Mesothelial cell of epicardium (in vitro differentiated cells): ENCODE data around the gene THBS3. TPM values are rescaled to one million over a fixed set of nuclear protein-coding genes. Genes with fewer than 3 reads are reported as not detected.
"Not testable (repeated sequence)": the region's sequence is repeated elsewhere in the genome, so short reads cannot be mapped to it uniquely, and the experiment has no call there.

Experiments used
- DNase-seq, 2 experiments: peaks; one replicate each; pipeline ENCODE4 v3.0.0; 2021; ENCODE audit warnings: low spot score in 2 of 2; ENCODE audit not compliant: unreplicated experiment in 2 of 2
- H3K27ac Mint-ChIP-seq: 2 replicates; pipeline ENCODE4 v1.8.0; 2021; ENCODE audit warnings: mixed read lengths
- H3K27me3 Mint-ChIP-seq: 2 replicates; pipeline ENCODE4 v1.8.0; 2021; ENCODE audit warnings: low read depth, mixed read lengths
- H3K36me3 Mint-ChIP-seq: 2 replicates; pipeline ENCODE4 v1.8.0; 2021; ENCODE audit warnings: mixed read lengths
- H3K4me1 Mint-ChIP-seq: 2 replicates; pipeline ENCODE4 v1.8.0; 2021; ENCODE audit warnings: mixed read lengths
- H3K4me3 Mint-ChIP-seq: 2 replicates; pipeline ENCODE4 v1.8.0; 2021; ENCODE audit warnings: mild to moderate bottlenecking, moderate library complexity, mixed read lengths
- H3K9me3 Mint-ChIP-seq: 2 replicates; pipeline ENCODE4 v1.8.0; 2021; ENCODE audit warnings: mixed read lengths
- total RNA-seq: library from RNA; stranded (reverse); gene quantifications from 3 replicates; pipeline ENCODE4 v1.2.1, GENCODE V29; 2021
- TF ChIP-seq, protein P1 (sequence below): fragments of 200-600 bp; sonication (generic); IDR thresholded peaks from one replicate; pipeline ENCODE4 v1.5.0; 2021; ENCODE audit warnings: antibody characterized with exemption; ENCODE audit not compliant: unreplicated experiment

THBS3 gene
- total RNA-seq, 1 donor from 2014 or later: 54.0 TPM

DNA sequence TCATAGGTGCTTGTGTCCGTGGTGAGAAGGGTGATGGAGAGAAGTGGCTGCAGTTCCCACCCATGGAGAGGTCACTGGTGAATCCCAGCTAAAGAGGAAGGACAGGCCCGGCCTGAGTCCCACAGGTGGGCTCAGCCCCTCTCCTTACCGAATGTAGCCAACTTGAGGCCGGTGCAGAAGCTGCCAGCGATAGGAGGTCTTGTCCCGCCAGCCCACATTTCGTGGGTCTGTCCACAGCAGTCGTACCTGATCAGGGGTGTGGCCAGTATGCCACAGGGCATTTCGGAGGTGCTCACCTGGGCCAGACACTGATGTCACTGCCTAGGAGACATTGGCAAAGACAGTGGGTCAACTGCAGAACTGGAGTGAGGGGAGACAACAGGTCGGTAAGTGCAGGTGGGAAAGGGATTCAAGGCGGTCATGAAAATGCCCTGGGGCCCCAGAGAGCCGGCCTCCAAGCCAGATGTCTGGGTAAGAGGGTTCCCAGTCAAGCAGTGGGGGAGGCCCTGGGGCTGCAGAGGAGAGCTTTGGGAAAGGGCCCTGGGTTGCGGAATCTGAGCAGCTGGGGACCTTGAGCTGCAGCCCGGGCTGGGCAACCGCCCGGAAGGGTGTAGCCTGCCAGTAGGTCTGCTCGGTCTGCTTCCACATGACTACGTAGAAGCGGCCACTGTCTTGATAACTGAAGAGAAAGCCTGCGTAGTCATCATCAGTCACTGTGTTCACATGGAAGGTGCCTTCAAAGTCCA is 10.6 kb downstream of the THBS3 start:
- Mint-ChIP-seq H3K27me3 (no peaks in the 10 kb centered on the region), H3K36me3 (peaks cover 5% of the 10 kb centered on the region), H3K27ac (no peak overlapping the region), H3K9me3 (no peaks in the 10 kb centered on the region), H3K4me1 (peaks cover 24% of the 10 kb centered on the region), H3K4me3 (no peak overlapping the region)
- no peak for DNase-seq
- TF ChIP-seq, protein P1, sequence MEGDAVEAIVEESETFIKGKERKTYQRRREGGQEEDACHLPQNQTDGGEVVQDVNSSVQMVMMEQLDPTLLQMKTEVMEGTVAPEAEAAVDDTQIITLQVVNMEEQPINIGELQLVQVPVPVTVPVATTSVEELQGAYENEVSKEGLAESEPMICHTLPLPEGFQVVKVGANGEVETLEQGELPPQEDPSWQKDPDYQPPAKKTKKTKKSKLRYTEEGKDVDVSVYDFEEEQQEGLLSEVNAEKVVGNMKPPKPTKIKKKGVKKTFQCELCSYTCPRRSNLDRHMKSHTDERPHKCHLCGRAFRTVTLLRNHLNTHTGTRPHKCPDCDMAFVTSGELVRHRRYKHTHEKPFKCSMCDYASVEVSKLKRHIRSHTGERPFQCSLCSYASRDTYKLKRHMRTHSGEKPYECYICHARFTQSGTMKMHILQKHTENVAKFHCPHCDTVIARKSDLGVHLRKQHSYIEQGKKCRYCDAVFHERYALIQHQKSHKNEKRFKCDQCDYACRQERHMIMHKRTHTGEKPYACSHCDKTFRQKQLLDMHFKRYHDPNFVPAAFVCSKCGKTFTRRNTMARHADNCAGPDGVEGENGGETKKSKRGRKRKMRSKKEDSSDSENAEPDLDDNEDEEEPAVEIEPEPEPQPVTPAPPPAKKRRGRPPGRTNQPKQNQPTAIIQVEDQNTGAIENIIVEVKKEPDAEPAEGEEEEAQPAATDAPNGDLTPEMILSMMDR: no peak

DNA sequence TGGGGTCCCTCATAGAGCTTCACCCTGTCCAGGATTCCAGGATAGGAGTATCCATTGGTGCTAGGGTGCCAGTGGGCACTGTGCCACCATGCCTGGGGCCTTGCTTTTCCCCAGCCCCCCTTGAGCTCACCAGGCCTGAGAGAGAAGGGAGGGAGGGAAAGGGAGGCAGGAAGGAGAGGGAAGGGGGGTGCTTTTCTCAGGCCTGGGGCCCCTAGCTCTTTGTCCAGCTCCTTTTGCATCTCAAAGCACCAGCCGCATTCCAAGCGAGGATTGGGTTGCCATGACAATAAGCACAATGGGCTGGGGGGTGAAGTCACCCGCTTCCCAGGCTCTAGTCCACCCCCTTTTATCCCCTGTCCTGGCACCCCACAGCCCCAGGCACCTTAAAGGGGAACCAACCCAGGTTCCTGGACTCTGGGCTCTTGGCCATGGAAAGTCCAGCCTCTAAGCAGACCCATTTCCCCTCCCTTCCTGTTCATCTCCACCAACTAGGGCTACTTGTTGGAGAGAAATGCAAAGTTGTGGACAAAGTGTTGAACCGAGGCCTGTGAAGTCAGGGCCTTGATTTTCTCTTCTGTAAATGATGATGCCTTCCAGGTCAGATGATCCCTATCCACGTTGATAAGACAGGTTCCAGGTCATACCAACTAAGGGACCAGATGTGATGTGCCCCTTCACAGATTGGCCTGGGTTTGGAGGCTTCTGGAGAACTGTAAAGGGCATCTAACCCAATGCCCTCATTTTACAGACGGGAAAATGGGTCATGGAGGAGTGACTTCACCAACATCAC is 11.4 kb downstream of the THBS3 start:
- H3K36me3 Mint-ChIP-seq: peaks cover 5% of the 10 kb centered on the region
- no peaks in the 10 kb centered on the region for H3K27me3 Mint-ChIP-seq
- TF ChIP-seq, protein P1: no peak
- no peak for DNase-seq
- H3K4me1 Mint-ChIP-seq: peaks cover 24% of the 10 kb centered on the region
- no peak overlapping the region for H3K27ac Mint-ChIP-seq
- H3K9me3 Mint-ChIP-seq: no peaks in the 10 kb centered on the region
- no peak overlapping the region for H3K4me3 Mint-ChIP-seq

GRCh38 chr1:155195201-155196102 is 12.2 kb downstream of the THBS3 start:
- H3K4me3 Mint-ChIP-seq: peak overlapping the region; percentile 65
- H3K4me1 Mint-ChIP-seq: peaks cover 24% of the 10 kb centered on the region
- TF ChIP-seq, protein P1: no peak
- H3K9me3 Mint-ChIP-seq: no peaks in the 10 kb centered on the region
- H3K27me3 Mint-ChIP-seq: no peaks in the 10 kb centered on the region
- H3K27ac Mint-ChIP-seq: peak overlapping the region; percentile 78
- no peak for DNase-seq
- peaks cover 5% of the 10 kb centered on the region for H3K36me3 Mint-ChIP-seq

DNA sequence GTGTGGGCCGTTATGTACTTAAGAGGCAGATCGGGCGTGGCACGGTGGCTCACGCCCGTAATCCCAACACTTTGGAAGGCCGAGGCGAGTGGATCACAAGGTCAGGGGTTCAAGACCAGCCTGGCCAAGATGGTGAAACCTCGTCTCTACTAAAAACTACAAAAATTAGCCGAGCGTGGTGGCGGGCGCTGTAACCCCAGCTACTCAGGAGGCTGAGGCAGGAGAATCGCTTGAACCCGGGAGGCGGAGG is 13.8 kb downstream of the THBS3 start:
- peak overlapping the region; percentile 82 for H3K4me3 Mint-ChIP-seq
- H3K27ac Mint-ChIP-seq: peak overlapping the region; percentile 99
- H3K9me3 Mint-ChIP-seq, H3K36me3 Mint-ChIP-seq, DNase-seq, H3K27me3 Mint-ChIP-seq: not testable (repeated sequence)
- H3K4me1 Mint-ChIP-seq: peaks cover 24% of the 10 kb centered on the region

DNA sequence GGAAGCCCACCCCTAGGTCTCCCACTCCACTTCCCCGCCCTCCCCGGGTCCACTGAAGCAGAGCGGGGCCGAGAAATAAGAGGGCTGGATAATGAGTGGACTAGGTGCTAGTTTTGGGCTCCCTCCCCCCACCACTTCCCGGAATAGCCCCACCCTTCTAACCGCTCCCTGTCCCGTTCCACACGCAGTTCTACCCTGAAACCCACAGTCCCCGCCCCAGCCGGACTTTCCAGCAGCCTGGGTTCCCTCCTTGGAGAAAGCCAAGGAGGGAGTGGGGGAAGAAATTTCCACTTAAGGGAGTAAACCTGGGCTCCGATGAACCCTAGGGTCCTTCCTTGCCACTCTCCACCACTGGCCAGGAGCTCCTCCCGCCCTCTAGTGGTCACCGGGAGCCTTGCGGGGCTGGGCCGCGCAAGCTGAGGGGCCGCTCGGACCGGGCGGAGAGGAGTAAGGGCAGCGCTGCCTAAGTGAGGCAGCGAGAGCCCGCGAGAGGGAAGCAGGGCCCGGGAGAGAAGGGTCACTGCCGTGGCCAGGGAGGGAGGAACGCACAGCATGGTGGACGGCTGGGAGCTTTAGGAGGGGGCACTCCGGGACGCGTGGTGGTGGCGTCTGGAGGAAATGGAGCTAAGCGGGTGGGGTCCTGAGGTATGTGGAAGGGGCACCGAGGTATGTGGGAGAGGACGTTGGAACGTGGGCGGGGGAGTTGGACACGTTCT is 14.3 kb downstream of the THBS3 start:
- Mint-ChIP-seq H3K36me3 (peaks cover 5% of the 10 kb centered on the region), H3K4me3 (peak overlapping the region; percentile 82), H3K9me3 (no peaks in the 10 kb centered on the region), H3K4me1 (peaks cover 24% of the 10 kb centered on the region), H3K27me3 (no peaks in the 10 kb centered on the region), H3K27ac (peak overlapping the region; percentile 99)
- peak; percentile 75 to 94 for DNase-seq
- TF ChIP-seq, protein P1: peak; percentile 92
